Ureter (tissue), 1 donor: Measurements from ENCODE around the gene POLD2. TPM values are rescaled to one million over a fixed set of nuclear protein-coding genes. Genes with fewer than 3 reads are reported as not detected.
A peak's percentile ranks its signal among the peaks of the same experiment; 100 is the strongest.
"Not testable (repeated sequence)": the region's sequence is repeated elsewhere in the genome, so short reads cannot be mapped to it uniquely, and the experiment has no call there.

Experiments
- DNase-seq: peaks from one replicate; pipeline ENCODE4 v3.0.0-alpha.2; 2020; ENCODE audit warnings: low spot score
- total RNA-seq: library from RNA; stranded (reverse); gene quantifications from one replicate; pipeline ENCODE4 v1.2.4, GENCODE V29; 2023
- donor health status: DM: yes; HTN: yes; CAD: no.

POLD2 gene
- total RNA-seq, result 92.0 TPM

DNA sequence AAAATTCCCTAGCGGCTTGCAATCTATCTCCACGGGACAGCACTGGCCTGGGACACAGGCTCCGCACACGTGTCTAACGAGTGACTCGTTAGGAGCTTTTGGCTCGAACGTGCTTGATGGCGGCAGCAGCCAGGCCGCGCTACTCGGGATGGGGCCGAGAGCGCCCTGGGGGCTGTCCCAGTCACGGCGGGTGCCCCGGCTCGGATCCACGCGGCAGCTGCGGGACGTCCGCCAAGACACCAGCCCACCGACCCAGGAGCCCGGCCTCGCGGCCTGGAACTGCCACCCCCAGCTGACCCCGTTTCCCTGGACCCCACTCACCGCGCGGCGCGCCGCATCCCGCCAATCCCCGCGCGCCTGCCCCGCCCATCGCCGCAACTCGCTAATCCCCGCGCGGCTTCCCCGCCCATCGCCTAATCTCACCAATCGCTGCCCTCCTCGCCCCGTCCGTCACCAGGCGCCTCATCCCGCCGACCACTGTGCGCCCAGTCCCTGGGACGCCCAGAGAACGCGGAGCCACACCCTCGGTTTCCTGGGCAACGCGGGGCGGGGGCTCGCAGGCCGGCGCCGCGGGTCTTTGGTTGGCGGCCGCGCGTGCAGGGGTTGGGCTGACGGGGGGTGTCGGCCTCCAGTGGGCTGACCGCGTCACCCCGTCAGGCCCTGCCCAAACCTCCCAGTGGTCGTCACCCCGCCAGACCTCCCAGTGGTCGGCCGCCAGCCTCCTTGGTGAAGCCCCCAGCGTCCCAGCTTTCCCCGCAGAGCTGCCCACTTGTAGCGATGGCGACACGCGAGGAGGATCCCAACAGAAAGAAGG lies at the start of gene POLD2:
Gene POLD2 (minus strand): TSS at position 359 of the 814 bp plus-strand sequence. CDS start 1,495 bp downstream, outside the sequence.
- DNase-seq, result peak; percentile 98

DNA sequence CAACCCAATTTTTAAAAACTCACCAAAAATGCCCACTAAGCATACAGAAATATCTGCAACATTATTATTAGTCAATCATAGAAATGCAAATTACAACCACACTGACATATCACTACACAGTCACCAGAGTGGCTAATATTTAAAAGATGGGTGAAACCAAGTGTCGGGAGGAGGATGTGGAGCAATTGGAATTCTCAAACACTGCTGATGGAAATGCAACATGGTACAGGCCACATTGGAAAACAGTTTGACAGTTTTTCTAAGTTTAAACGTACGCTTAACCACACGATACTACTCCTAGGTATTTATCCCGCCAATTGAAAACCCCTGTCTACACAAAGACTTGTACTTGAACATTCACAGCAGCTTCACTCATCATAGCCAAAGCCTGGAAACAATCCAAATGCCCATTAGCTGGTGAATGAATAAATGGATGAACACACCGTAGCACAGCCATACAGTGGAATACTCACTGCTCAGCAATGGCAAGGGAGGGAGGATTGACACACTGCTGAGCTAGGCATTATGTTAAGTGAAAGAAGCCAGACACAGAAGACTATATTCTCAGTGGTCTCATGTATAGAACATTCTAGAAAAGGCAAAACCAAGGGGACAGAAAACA lies 49.6 kb upstream of the POLD2 start:
- no peak for DNase-seq

DNA sequence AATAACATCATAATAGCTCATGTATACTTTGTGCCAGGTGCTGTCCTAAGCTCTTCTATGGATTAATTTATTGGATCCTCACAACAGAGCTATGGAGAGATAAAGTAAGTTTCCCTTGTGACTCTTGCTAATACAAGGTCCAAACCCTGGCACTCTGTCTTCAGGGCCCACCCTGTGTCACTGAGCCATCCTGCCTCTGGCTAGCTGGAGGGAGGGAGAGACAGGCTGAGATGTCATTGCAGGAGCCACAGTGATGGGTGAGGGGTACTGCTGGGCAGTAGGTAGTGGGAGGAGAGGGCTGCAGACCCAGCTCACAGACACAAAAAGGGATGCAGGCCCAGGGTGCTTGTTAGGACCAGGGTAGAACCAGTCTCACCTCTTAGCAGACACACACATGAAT lies 49.0 kb upstream of the POLD2 start:
- no peak for DNase-seq

DNA sequence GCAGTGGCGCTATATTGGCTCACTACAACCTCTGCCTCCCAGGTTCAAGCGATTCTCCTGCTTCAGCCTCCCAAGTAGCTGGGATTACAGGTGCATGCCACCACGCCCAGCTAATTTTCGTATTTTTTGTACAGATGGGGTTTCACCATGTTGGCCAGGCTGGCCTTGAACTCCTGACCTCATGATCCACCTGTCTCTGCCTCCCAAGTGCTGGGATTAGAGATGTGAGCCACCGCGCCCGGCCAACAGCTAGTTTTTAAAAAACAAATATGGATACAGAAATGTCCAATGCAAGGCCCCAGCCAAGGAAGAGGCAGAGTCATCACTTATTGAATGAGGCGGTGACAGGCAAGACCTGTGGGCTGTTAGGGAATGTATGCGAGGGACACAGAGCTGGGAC lies 48.6 kb upstream of the POLD2 start:
- DNase-seq, result not testable (repeated sequence)

DNA sequence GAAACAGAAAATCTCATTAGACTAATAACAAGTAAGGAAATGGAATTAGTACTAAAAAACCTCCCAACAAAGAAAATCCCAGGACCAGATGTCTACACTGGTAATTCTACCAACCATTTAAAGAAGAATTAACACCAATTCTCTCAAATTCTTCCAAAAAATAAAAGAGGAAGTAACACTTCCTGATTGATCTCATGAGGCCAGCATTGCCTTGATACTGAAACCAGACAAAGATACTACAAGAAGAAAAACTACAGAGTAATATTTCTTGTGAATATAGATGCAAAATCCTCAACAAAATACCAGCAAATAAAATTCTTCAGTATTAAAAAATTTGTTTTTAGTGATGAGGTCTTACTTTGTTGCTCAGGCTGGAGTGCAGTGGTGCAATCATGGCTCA lies 44.6 kb upstream of the POLD2 start:
- no peak for DNase-seq

DNA sequence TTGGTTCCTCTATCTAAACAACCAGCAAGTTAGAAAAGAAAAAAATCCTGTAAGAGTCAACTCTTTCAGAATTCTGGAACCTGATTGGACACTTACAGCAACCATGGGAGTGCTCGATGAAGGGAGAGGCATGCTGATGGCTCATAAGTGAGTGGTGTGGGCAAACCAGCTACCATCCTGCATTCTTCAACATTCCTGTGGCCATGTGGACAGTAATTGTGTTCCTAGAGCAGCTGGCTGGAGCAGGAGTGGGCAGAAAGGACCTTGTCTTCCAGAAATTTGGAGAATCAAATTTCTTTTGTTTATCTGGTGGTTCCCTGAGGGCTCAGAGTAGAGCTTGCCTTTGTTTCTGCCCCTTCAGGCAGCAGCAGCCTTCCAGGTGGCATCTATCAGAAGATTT lies 40.2 kb upstream of the POLD2 start:
- DNase-seq, result no peak

DNA sequence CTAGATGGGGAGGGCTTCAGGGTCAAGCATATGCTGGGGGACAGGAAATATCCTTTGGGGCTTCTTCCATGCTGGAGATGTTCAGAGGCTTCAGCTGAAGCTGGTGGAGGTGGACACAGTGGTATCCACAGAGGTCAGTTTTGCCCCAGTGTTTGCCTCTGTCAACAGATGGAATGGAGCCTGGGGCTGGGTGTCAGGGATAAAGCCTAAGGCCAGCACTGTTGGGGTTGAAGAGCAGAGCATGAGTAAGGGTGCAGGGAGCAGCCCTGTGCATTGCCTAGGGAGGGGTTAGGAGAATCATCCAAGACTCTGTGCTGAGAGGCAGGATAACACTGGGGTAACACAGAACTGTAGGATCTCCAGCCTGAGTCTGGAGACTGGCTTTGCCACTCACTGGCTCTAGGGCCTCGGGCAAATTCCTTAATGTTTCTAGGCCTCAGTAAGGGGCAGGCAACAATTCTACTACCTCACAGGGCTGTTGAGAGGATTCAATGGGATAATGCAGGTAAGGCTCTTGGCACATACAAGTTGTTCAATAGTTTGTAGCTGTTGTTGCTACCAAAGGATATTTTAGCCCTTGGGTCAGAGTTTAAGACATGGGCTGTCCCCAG lies 39.5 kb upstream of the POLD2 start:
- no peak for DNase-seq

DNA sequence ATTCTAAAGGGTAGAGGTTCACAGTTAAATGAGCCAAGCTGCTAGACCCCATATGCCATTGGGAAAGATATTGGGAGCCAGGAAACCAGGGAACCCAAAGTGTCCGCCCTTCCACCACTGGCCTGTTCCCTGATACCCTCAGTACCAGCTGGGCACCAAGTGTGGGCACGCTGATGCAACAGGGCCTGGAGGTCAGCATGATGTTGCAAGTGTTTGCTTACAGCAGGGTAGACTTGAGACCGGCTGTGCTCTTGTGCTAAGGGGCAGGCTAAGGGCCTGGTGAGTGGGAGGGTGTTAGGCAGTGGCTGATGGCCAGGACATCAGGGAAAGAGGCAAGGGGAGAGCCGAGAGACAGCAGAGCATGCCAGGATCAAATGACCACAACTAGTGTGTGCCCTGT lies 38.8 kb upstream of the POLD2 start:
- DNase-seq, result no peak

DNA sequence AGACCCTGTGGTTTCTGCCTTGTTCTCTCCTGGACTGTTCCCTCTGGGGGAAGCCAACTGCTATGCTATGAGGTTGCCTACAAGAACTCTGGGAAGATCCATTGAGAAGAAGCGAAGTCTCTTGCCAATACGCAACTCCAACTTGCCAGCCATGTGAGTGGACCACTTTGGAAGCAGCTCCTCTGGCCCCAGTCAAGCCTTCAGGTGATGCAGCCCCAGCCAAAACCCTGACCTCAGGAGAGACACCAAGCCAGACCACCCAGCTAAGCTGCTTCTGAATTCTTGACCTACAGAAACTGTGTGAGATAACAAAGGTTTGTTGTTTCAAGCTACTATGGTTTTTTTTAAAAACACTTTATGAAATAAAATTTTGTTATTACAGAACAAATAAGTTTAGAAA lies 38.0 kb upstream of the POLD2 start:
- DNase-seq, result no peak

DNA sequence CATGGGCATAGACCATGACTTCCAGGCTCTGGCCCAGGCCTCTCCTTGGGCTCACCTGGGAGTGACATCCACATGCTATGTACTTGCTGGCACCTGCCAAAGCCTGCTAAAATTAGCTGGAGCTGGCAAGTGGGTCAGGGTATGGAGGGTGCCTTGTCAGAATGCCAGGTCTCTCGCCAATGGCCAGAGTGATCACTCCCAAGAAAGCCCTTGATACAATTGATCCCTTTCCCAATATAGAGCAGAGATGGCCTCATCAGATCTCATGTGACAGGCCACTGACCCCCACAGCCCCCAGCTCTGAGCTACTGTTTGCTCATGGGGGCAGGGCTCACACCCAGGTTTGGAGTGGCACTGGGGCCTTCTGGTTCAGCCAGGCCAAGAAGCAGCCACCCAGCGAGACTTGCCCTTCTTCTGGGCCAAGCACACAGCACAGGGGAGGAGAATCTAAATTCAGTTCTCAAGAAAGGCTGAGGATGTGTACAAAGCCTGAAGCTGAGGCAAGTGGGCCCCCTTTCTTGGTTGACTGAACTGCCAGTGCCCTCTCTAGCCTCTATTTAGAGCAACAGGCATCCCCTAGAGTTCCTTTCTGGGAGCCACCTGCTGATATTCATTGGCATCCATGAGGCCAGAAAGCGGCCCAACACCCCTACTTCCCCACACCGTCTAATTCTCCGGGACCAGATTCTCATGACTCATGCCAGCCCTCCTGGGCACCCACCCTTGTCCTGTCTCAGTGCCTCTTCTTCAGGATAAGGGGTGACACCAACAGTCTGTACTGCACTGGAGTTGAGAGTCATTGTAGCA lies 36.7 kb upstream of the POLD2 start:
- no peak for DNase-seq

DNA sequence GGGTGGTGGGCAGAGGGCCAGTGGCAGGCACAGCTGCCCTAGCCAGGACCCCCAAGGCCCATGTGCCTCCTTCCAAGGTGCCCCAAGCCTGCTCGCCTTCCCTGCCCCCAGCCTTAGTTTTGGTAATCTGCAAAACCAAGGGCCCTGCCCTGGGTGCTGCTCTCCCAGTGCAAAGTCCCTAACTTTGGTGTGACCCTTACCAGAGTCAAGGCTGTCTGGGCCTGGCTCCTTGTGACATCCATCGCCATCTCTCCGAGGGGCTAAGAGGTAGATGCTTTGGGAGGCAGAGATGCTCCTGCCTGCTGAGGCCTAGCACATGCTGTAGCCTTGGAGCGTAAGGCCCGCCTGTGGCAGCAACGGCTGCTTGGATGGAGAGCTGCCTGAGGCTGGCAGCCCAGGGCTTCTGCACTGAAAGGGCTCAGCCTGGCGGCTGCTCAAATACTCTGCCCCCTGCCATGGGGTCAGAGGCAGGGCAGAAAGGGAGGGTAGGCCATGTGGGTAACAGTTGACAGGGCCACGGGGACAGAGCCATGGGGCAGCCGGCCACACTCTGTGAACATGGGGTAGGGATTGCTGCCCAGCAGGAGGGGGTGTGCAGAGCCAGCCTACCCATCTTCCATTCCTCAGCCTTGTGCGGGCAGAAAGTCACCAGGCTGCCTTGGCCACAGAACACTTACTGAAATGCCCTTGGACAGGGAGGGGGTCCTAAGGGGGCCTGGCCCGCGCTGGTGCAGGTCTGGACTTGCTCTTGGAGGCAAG lies 35.7 kb upstream of the POLD2 start:
- DNase-seq, result no peak

DNA sequence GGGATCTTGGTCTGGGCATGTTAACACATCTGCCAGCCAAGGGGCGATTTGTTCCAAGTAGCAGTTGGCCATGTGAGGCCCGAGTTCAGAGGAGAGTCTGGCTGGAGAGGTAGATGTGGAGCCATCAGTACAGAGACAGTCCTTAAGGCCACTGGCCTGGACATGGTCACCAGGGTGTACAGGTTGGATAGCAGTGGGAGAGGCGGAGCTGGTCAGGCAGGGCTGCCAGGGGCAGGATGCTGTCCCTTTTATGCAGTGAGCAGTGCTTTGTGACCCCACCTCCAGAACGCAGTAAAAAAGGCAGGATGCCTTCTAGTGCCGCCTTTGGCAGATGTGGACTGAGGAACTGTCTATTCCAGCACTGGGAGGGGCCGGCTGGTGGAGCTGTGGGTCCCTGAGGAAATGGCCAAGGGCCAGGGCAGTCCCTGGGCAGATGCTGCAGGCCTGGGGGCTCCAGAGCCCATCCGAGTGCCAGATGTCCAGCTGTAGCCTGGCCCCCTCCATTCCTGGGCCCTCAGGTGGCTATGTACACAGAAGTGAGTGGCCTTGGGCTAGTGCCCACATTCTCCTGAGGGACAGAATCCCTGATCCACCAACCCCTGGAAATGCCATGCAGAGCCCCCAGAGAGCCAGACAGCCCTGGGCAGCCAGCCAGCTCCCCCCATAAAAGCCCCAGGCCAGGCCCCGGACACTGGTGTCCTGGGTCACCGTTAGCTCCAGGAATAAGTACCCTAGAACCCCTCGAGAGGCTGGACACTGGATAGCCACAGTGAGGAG lies 34.9 kb upstream of the POLD2 start:
- no peak for DNase-seq

DNA sequence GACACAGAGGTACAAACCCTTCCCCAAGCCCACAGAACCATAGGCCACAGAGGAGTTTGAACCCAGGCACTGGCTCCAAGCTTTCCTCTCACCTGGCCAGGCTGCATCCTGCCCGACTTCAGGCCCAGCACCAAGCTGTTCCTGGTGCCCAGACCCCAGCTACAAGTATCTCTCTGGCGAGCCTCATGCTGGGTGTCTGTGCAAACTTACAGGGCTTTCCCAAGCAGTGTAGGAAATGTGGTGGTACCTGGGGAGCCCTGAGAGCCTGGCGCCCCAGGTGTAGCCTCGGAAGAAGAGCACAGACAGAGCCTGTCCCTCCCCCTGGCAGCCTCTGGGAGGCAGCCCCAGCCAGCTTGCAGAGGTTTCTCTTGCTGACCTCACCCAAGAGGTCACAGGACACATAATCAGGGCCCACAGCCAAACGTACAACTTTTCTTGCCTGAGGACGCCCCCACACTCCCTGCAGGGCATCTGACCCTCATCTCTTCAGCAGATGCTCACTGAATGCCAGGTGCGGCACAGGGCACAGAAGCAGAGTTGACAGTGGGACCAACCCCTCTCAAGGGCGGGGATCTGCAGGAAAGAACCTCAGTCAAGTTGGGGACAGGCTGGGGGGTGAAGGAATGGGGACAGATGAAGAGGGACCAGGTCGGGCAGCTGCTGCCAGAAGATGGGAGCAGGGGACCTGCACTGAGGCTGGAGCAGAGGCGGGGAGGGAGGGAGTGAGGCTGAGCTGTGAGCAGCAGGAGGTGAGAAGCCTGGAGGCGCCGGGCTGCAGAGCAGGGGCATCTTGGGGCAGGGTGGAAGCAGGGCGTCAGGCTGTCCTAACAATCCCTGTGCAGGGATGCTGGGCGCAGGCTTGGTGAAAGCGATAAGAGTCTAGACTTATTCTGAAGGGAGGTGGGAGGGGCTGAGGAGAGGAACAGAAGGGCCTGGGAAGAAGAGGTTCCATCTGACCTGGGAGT lies 34.0 kb upstream of the POLD2 start:
- no peak for DNase-seq

DNA sequence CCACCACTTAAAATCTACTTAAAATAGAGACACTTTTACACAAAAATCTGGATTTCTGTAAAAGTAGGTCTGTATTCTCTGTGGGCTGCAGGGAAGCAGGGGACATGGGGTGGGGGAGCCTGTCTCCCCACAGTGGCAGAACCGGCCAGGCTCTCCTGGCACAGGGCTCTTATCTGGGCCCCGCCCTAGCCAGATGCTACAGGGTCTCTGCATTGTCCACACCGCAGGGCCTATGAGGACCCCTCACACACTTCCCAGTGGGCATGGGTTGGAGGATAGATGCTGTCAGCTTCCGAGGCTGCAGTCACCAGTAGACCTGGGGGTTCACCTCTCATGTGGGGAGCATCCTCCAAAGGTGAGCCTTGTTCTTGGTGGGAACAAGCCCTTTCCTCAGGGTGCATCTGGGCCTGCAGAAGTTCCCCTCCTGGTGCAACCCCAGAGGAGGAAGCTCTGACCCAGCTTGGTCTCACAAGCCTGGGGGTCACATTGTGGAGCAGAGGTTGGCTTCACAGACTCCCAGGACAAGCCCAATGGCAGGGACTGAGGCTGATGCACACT lies 33.2 kb upstream of the POLD2 start:
- DNase-seq, result no peak

DNA sequence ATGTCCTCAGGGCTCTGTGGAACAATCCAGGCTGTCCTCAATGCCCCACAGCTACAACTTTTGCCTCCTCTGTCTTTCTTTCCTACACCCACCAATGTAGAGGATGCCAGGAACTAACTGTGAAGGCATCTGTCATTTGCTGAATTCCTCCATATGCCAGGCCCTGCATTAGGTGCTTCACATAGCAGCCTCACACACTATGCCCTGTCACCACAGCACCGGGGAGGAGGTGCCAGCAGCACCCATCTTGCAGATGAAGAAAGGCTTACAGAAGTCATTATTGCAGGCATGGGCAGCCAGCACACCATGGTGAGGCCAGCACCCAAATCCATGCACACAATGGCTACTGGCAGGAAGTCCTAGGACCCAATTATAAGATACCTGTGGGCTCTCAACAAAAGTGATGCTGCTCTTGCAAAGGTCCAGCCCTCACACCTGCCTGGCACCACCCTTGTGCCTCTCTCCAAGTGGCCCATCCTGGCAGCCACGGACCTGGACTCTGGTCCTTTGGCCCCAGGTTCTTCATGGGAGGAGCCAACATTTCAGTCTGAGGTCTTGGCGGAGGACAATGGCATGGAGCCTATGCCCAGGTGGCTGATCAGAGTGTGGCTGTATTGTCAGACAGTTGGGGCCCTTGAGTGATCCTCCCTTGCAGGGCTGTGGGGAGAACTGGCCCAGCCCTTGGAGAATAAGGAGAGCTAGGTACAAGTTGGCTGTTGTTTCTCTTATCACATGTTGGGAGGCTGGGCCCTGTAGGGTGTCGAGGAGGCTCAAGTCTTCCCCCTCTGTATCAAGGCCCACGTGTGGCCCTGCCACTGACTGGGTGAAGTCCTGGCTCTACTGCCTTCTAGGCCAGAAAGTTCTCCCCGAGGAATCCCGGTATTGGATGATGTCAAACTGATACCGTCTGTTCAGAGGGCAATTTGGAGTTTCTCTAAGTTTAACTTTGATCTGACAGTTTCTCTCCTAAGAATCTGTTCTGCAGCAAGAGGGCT lies 32.1 kb upstream of the POLD2 start:
- DNase-seq, result no peak

DNA sequence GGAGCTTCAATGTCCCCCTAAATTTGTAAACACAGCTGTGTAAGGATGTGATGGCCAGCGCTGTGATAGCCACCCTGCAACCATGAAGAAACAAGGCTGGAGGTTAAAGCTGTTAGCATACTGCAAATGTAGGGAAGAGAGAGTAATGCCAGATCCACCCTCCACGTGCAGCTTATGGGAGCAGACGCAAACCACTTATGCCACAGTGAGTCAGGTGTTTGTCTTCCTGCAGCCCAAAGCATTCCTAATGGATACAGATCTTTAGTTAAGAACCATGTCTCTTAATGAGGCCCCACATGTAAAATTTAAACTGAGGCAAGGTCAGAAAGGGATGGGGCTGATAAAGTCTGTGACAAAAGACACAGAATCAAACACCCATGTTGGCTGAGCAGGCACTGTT lies 31.4 kb upstream of the POLD2 start:
- no peak for DNase-seq

DNA sequence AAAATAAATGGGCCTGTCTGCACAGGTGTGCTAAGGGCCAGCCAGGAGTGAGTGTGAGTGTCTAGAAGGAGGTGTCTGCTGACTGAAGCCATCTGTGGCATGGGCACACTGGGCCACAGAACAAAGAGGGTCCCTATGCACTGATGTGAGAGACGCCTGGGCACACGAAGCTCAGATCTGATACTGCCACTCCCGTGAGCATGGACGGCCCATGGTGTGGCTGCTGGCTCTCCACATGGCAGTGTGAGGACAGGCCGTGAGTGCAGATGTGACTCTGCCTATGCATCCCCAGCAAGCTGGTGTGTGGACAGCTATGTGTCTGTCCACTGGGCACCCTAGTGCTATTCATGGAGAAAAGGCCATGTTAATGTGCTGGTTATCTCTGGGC lies 30.6 kb upstream of the POLD2 start:
- no peak for DNase-seq
